CD4-positive, alpha-beta memory T cell (primary cell): ENCODE data around the gene MCM9. TPM values are rescaled to one million over a fixed set of nuclear protein-coding genes. Genes with fewer than 3 reads are reported as not detected.

Source experiments
- CTCF ChIA-PET: fragments of 350-600 bp; sonication (Branson Sonifier 250); formaldehyde crosslinking; loops from one replicate; lab custom pipeline; 2021; ENCODE audit warnings: inconsistent platforms; ENCODE audit not compliant: partially characterized antibody; lab: Charles Lee
- POLR2A ChIA-PET: fragments of 350-600 bp; sonication (Branson Sonifier 250); formaldehyde crosslinking; loops from one replicate; lab custom pipeline; 2021; ENCODE audit not compliant: partially characterized antibody; lab: Charles Lee
- DNase-seq, 5 donors: peaks; one replicate each; pipeline versions ENCODE4 v3.0.0 to v3.0.0-alpha.2; 2020 to 2022; ENCODE audit warnings: mixed read lengths in 1 of 5
- H3K27ac ChIP-seq: one replicate; pipeline ENCODE4 v1.7.0; 2013; ENCODE audit warnings: low read depth, low read length
- H3K27me3 ChIP-seq: 2 replicates; pipeline ENCODE4 v1.7.0; 2013; ENCODE audit warnings: mild to moderate bottlenecking, low read length, moderate library complexity; ENCODE audit not compliant: insufficient read depth
- H3K36me3 ChIP-seq: 2 replicates; pipeline ENCODE4 v1.7.0; 2013; ENCODE audit warnings: mild to moderate bottlenecking, low read length, moderate library complexity; ENCODE audit not compliant: insufficient read depth
- H3K4me1 ChIP-seq: 2 replicates; pipeline ENCODE4 v1.7.0; 2013; ENCODE audit warnings: mild to moderate bottlenecking, low read length, moderate library complexity; ENCODE audit not compliant: insufficient read depth
- H3K4me3 ChIP-seq, 2 donors: one replicate each; pipeline ENCODE4 v1.7.0; 2013; ENCODE audit warnings: low read length in 2 of 2, mild to moderate bottlenecking in 1 of 2
- H3K9me3 ChIP-seq, 2 donors: one replicate each; pipeline ENCODE4 v1.7.0; 2013; ENCODE audit warnings: low read length in 2 of 2, control low read depth in 1 of 2; ENCODE audit not compliant: control insufficient read depth in 1 of 2
- H3K27ac Mint-ChIP-seq, 7 donors: one replicate each; pipeline ENCODE4 v1.8.0; 2020 to 2021; ENCODE audit warnings: mixed read lengths in 7 of 7, mild to moderate bottlenecking in 6 of 7, inconsistent platforms in 3 of 7, moderate library complexity in 3 of 7
- H3K27me3 Mint-ChIP-seq, 2 donors: one replicate each; pipeline ENCODE4 v1.8.0; 2020 to 2021; ENCODE audit warnings: mixed read lengths in 2 of 2
- H3K36me3 Mint-ChIP-seq, 2 donors: one replicate each; pipeline ENCODE4 v1.8.0; 2020 to 2021; ENCODE audit warnings: mixed read lengths in 2 of 2, inconsistent platforms in 1 of 2, mild to moderate bottlenecking in 1 of 2
- H3K4me1 Mint-ChIP-seq, 4 donors: one replicate each; pipeline ENCODE4 v1.8.0; 2020 to 2021; ENCODE audit warnings: mixed read lengths in 4 of 4, mild to moderate bottlenecking in 1 of 4
- H3K4me3 Mint-ChIP-seq, 8 donors: one replicate each; pipeline ENCODE4 v1.8.0; 2020 to 2021; ENCODE audit warnings: mixed read lengths in 8 of 8, mild to moderate bottlenecking in 7 of 8, moderate library complexity in 6 of 8, inconsistent platforms in 3 of 8
- H3K9me3 Mint-ChIP-seq, 8 donors: one replicate each; pipeline ENCODE4 v1.8.0; 2020 to 2021; ENCODE audit warnings: mixed read lengths in 8 of 8, mild to moderate bottlenecking in 5 of 8, inconsistent platforms in 3 of 8, moderate library complexity in 1 of 8
- intact Hi-C: fragments of 100-400 bp; cut with micrococcal nuclease; formaldehyde crosslinking; loops from one replicate; pipeline ENCODE4 v1.15.1; 2023
- polyA plus RNA-seq, 2 donors: library from polyadenylated mRNA; unstranded; fragments of 300-500 nt; fragmentation: Illumina TruSeq; gene quantifications; one replicate each; pipeline ENCODE4 v1.2.3, GENCODE V29; 2021
- total RNA-seq, 2 experiments: library from RNA; stranded (reverse); gene quantifications; one replicate each; pipeline ENCODE4 v1.2.3, GENCODE V29; 2021

The MCM9 gene
- total and polyA plus RNA-seq, 4 experiments from 2014 or later = 11.2 to 36.6 (median 24.5) TPM

DNA sequence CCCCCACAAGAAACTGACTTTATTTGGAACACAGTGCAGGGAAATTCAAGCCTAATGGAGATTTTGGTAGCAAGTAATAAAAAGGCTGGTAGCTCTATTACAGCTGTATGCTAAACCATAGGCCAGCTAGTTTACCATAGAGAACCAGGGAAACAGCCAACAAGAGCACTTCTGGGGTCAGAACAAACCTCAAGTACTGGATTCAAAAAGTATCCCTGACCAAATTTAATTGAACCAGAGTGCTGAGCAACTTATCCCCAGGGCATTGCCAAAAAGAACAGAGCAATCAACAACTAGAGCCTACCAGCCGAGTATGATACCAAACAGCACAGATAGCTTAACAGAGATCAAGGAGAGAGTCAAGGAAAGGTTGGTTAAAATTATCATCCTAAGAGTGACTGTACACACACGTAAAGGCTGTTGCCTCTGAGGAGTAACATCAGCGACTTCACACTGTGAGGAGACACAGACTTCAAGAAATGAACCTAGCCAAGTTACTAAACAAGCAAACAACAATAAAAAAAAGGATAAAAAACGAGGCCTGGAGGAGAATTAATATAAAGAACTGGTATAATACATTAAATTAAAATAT is 52.5 kb downstream of the MCM9 start:
- H3K36me3 Mint-ChIP-seq = peaks cover 4 to 8% of the 10 kb centered on the region in 2 donors
- Histone ChIP-seq H3K9me3 (no peaks in the 10 kb centered on the region), H3K4me3 (no peak overlapping the region), H3K4me1 (peaks cover 74% of the 10 kb centered on the region), H3K36me3 (no peaks in the 10 kb centered on the region), H3K27me3 (no peaks in the 10 kb centered on the region), H3K27ac (no peak overlapping the region)
- intact Hi-C loops = no loop called here
- no peak for DNase-seq
- POLR2A ChIA-PET = interaction anchor here (1.0 to 7.4 kb wide), 7 partner anchors 10 to 323 kb away, joined by 3 to 100 read pairs (median 3); partner anchors contain the start of genes ASF1A and MCM9
- peak overlapping the region in 5 of 8 donors; percentile 1 to 77 (median 61) for H3K4me3 Mint-ChIP-seq
- peaks cover 59 to 87% (median 73%) of the 10 kb centered on the region in 4 donors for H3K4me1 Mint-ChIP-seq
- H3K9me3 Mint-ChIP-seq = no peaks in the 10 kb centered on the region
- CTCF ChIA-PET = interaction anchor here (0.7 to 4.7 kb wide), 6 partner anchors 11 to 82 kb away, joined by 4 to 35 read pairs (median 5); partner anchors contain the start of gene ASF1A
- H3K27me3 Mint-ChIP-seq = no peaks in the 10 kb centered on the region
- peak overlapping the region in 5 of 7 donors; percentile 54 to 85 (median 66) for H3K27ac Mint-ChIP-seq

DNA sequence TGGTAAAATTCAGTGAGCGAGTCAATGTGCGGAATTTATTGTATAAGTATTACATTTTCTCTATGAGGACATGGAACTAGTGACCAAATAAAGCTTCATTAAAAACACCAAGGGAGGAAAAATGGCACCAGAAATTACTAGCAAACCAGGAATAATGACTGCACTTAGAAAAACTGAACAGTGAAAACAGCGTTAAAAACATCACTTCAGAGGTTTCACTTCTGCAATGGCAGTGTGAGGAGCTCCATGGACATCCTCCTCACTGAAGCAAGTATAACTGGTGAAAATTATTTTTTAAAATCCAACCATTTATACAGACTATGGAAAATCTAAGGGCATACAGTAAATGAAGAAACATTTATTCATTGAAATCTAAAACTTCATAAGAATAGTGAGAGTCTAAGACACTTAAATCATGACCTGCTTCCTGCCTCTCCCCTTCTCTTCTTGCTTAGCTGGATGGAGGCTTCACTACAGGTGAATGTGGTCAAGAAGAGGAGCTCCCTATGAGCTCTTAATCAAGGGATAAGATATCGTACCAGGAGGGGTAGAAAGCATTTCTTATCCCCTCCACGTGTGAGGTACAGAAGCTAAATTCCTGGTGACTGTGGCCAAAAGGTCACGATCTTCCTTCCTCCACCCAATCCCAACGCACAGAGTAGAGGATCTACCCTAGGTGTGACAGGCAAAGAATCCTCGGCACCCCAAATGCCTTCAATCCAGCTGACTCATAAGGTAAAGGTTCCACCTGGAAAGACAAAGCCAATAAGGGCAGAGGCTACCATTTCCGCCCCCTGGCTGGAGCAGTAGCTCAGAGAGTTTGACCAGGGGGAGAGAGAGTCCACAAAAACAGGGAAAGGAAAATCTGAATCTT is 53.3 kb downstream of the MCM9 start:
- Mint-ChIP-seq H3K36me3 (peaks cover 2 to 9% of the 10 kb centered on the region in 2 donors), H3K4me1 (peaks cover 54 to 87% (median 70%) of the 10 kb centered on the region in 4 donors), H3K4me3 (peak overlapping the region; percentile 13 to 77 (median 67)), H3K27ac (peak overlapping the region in 4 of 7 donors; percentile 28 to 80 (median 56)), H3K9me3 (no peaks in the 10 kb centered on the region), H3K27me3 (no peaks in the 10 kb centered on the region)
- Histone ChIP-seq H3K36me3 (no peaks in the 10 kb centered on the region), H3K4me1 (peaks cover 67% of the 10 kb centered on the region), H3K9me3 (no peaks in the 10 kb centered on the region), H3K27me3 (no peaks in the 10 kb centered on the region), H3K27ac (no peak overlapping the region), H3K4me3 (no peak overlapping the region)
- POLR2A ChIA-PET = interaction anchor here (1.0 to 7.4 kb wide), 7 partner anchors 11 to 322 kb away, joined by 3 to 100 read pairs (median 3); partner anchors contain the start of genes ASF1A and MCM9
- no peak for DNase-seq
- intact Hi-C loops = no loop called here
- CTCF ChIA-PET = interaction anchor here (0.7 to 4.7 kb wide), 7 partner anchors 10 to 81 kb away, joined by 3 to 35 read pairs (median 5); partner anchors contain the start of gene ASF1A

DNA sequence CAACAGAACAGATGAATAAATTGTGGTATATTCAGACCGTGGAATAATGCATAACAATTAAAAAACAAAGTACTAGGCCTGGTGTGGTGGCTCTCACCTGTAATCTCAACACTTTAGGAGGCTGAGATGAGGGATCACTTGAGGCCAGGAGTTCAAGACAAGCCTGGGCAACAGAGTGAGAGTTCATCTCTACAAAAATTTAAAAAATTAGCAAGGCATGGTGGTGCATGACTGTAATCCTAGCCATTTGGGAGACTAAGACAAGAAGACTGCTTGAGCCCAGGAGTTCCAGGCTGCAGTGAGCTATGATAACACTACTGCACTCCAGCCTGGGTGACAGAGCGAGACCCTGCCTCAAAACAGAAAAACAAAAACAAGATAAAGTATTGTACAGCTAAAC is 57.2 kb downstream of the MCM9 start:
- Histone ChIP-seq H3K4me3 (no peak overlapping the region), H3K36me3 (no peaks in the 10 kb centered on the region), H3K27me3 (no peaks in the 10 kb centered on the region), H3K4me1 (peaks cover 39% of the 10 kb centered on the region), H3K27ac (no peak overlapping the region), H3K9me3 (no peaks in the 10 kb centered on the region)
- Mint-ChIP-seq H3K9me3 (no peaks in the 10 kb centered on the region), H3K4me3 (peak overlapping the region in 1 of 8 donors; percentile 15), H3K27ac (peak overlapping the region in 2 of 7 donors; percentile 15 to 47), H3K27me3 (no peaks in the 10 kb centered on the region), H3K4me1 (peaks cover 41 to 65% (median 53%) of the 10 kb centered on the region in 4 donors), H3K36me3 (peaks cover 9 to 24% of the 10 kb centered on the region in 2 donors)
- intact Hi-C loops = no loop called here
- CTCF ChIA-PET = no interaction called here
- POLR2A ChIA-PET = no interaction called here
- DNase-seq = no peak

DNA sequence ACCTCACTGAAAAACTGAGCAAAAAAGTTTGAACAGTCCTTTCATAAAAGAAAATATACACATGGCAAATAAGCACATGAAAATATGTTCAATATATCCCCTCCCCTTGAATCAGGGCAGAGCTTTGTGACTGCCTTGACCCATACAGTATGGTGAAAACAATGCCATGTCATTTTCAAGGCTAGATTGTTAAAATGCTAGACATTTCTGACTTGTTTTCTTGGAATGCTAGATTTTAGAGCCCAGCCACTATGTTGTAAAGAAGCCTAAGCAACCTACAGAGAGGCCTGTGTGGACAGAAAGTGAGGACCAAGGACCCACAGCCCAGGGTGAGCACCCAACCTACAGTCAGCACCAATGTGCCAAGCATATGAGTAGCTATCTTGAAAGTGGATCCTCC is 58.1 kb downstream of the MCM9 start:
- peaks cover 35 to 60% (median 47%) of the 10 kb centered on the region in 4 donors for H3K4me1 Mint-ChIP-seq
- Histone ChIP-seq H3K4me1 (peaks cover 29% of the 10 kb centered on the region), H3K27me3 (no peaks in the 10 kb centered on the region), H3K36me3 (no peaks in the 10 kb centered on the region), H3K27ac (no peak overlapping the region), H3K4me3 (no peak overlapping the region), H3K9me3 (no peaks in the 10 kb centered on the region)
- ChIA-PET CTCF (interaction anchor here (0.8 to 1.2 kb wide), 2 partner anchors 12 to 1275 kb away, joined by 3 read pairs; partner anchors contain the start of gene GOPC), POLR2A (interaction anchor here (1.0 kb wide), 1 partner anchor 17 kb away, joined by 4 read pairs; the partner anchor contains the start of gene ASF1A)
- intact Hi-C loops = no loop called here
- no peaks in the 10 kb centered on the region for H3K9me3 Mint-ChIP-seq
- peaks cover 9 to 24% of the 10 kb centered on the region in 2 donors for H3K36me3 Mint-ChIP-seq
- no peak overlapping the region for H3K4me3 Mint-ChIP-seq
- no peaks in the 10 kb centered on the region for H3K27me3 Mint-ChIP-seq
- H3K27ac Mint-ChIP-seq = no peak overlapping the region
- DNase-seq = no peak

DNA sequence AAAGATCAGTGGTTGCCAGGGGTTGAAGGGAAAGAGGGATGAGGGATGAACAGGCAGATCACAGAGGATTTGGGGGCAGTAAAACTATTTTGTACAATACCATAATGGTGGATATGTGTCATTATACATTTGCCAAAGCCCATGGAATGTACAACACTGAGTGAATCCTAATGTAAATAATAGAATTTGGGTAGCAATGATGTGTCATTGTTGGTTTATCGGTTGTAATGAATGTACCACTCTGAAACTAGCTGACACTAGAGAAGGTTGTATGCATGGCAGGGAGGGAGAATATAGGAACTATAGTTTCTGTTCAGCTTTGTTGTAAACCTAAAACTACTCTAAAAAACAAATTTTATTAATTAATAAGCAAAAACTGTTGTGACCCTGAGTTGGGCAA is 58.8 kb downstream of the MCM9 start:
- peaks cover 22% of the 10 kb centered on the region for H3K4me1 ChIP-seq
- H3K9me3 ChIP-seq = no peaks in the 10 kb centered on the region
- intact Hi-C loops = no loop called here
- no peak overlapping the region for H3K27ac ChIP-seq
- no peak overlapping the region for H3K27ac Mint-ChIP-seq
- H3K36me3 ChIP-seq = no peaks in the 10 kb centered on the region
- ChIA-PET CTCF (interaction anchor here (1.2 kb wide), 1 partner anchor 12 kb away, joined by 3 read pairs; no protein-coding TSS in a partner anchor), POLR2A (interaction anchor here (1.0 kb wide), 1 partner anchor 18 kb away, joined by 4 read pairs; the partner anchor contains the start of gene ASF1A)
- H3K27me3 ChIP-seq = no peaks in the 10 kb centered on the region
- H3K4me3 Mint-ChIP-seq = no peak overlapping the region
- H3K4me1 Mint-ChIP-seq = peaks cover 29 to 59% (median 44%) of the 10 kb centered on the region in 4 donors
- no peaks in the 10 kb centered on the region for H3K9me3 Mint-ChIP-seq
- no peaks in the 10 kb centered on the region for H3K27me3 Mint-ChIP-seq
- H3K36me3 Mint-ChIP-seq = peaks cover 9 to 27% of the 10 kb centered on the region in 2 donors
- no peak overlapping the region for H3K4me3 ChIP-seq
- no peak for DNase-seq

DNA sequence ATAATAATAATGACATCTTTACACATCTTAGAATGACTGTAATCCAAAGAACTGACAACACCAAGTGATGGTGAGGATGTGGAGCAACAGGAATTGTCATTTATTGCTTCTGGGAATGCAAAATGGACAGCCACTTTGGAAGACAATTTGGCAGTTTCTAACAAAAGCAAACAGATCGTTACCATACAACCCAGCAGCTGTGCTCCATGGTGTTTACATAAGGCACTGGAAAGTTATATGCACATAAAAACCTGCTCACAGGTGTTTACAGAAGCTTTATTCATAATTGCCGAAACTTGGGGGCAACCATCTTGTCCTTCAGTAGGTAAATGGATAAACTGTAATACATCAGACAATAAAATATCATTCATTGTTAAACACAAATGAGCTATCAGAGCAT is 59.3 kb downstream of the MCM9 start:
- Histone ChIP-seq H3K9me3 (no peaks in the 10 kb centered on the region), H3K36me3 (no peaks in the 10 kb centered on the region), H3K27me3 (no peaks in the 10 kb centered on the region), H3K27ac (no peak overlapping the region), H3K4me3 (no peak overlapping the region), H3K4me1 (peaks cover 17% of the 10 kb centered on the region)
- Mint-ChIP-seq H3K27me3 (no peaks in the 10 kb centered on the region), H3K4me1 (peaks cover 26 to 59% (median 42%) of the 10 kb centered on the region in 4 donors), H3K36me3 (peaks cover 13 to 32% of the 10 kb centered on the region in 2 donors), H3K4me3 (no peak overlapping the region), H3K27ac (no peak overlapping the region), H3K9me3 (peaks cover 0 to 3% (median 0%) of the 10 kb centered on the region in 8 donors)
- intact Hi-C loops = no loop called here
- ChIA-PET CTCF (interaction anchor here (1.2 kb wide), 1 partner anchor 11 kb away, joined by 3 read pairs; no protein-coding TSS in a partner anchor), POLR2A (interaction anchor here (1.0 kb wide), 1 partner anchor 18 kb away, joined by 4 read pairs; the partner anchor contains the start of gene ASF1A)
- no peak for DNase-seq
